Measurements from ENCODE around the gene ETFDH.
"Not testable (repeated sequence)": the region's sequence is repeated elsewhere in the genome, so short reads cannot be mapped to it uniquely, and the experiment has no call there.

The ETFDH gene

DNA sequence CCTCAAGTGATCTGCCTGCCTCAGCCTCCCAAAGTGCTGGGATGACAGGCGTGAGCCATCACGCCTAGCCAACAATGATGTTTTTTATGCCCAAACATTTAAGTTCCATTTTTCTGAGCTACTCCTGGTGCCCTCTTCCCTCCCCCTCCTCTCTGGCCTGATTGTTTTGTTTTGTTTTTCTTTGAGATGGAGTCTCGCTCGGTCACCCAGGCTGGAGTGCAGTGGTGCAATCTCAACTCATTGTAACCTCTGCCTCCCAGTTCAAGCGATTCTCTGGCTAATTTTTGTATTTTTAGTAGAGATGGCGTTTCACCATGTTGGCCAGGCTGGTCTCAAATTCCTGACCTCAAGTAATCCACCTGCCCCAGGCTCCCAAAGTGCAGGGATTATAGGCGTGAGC, 83.7 kb downstream of the ETFDH start:
- not testable (repeated sequence) for DNase-seq (ENCODE audit: low read depth)

DNA sequence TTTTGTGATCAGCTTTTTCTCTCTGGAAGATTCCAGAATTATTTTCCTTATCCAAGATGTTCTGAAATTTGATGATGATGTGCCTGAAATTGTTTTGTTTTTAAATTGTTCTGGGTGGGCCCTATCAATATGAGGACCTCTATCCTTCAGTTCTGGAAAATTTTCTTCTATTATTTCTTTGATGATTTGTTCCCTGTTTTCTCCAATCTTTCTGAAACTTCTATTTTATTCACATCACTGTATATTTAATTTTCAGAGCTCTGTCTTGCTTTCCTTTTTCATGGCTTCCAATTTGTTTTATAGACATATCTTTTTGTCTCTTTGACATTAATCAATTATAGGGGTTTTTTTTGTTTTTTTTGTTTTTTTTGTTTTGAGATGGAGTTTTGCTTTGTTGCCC, 84.5 kb downstream of the ETFDH start:
- DNase-seq (ENCODE audit: low read depth): no peak

DNA sequence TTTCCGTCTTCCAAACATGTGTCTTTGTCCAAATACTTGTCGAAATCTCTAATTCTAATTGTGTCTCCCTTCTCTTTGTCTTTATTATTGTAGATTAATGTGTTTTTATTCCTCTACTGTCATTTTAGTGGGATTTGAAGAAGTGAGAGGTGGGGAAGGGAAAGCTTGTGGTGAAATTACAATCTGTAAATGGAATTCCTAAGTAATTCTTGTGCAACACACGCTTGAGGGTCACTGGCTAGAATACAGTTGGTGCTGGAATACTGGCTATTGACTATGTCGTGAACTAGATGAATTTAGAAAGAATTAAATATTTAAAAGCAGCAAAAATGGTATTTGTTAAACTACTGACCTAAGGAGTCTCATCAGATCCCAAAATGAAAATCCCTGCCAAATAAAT, 86.0 kb downstream of the ETFDH start:
- DNase-seq (ENCODE audit: low read depth): no peak

DNA sequence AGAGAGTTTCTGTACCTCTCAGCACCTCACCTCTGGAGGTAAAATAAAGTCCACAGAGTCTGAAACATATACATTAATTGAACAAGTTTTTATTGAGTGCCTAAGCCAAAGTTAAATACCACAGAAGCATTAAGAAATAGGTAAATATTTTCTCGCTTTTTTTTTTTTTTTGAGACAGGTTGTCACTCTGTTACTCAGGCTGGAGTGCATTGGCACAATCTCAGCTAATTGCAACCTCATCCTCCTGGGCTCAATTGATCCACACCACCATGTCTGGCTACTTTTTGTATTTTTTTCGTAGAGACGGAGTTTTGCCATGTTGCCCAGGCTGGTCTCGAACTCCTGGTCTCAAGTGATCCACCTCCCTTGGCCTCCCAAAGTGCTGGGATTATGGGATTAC, 86.6 kb downstream of the ETFDH start:
- DNase-seq (ENCODE audit: low read depth): no peak

Measured in activated T-cell treated with anti-CD3 and anti-CD28 coated beads for 48 hours (primary cell).